Naive B cell (primary cell): Measurements from ENCODE around the gene TMEM243. TPM values are rescaled to one million over a fixed set of nuclear protein-coding genes. Genes with fewer than 3 reads are reported as not detected.
A peak's percentile ranks its signal among the peaks of the same experiment; 100 is the strongest.

ENCODE experiments used
- ATAC-seq, 2 donors: fragments of 150-1000 bp; cut with Tn5 transposase; 2 replicates each; pipeline ENCODE4 v1.10.0; 2021; ENCODE audit warnings: low read depth in 2 of 2, mild to moderate bottlenecking in 2 of 2, moderate library complexity in 2 of 2
- DNase-seq: peaks from one replicate; pipeline ENCODE4 v3.0.0; 2022
- H3K27ac Mint-ChIP-seq, 6 donors: one replicate each; pipeline ENCODE4 v1.8.0; 2020 to 2022; ENCODE audit warnings: mild to moderate bottlenecking in 6 of 6, mixed read lengths in 6 of 6, moderate library complexity in 5 of 6, inconsistent platforms in 2 of 6
- H3K27me3 Mint-ChIP-seq, 3 donors: one replicate each; pipeline ENCODE4 v1.8.0; 2021 to 2022; ENCODE audit warnings: mixed read lengths in 3 of 3, mild to moderate bottlenecking in 1 of 3
- H3K36me3 Mint-ChIP-seq, 2 donors: one replicate each; pipeline ENCODE4 v1.8.0; 2020 to 2022; ENCODE audit warnings: mixed read lengths in 2 of 2, inconsistent platforms in 1 of 2, mild to moderate bottlenecking in 1 of 2
- H3K4me1 Mint-ChIP-seq, 3 donors: one replicate each; pipeline ENCODE4 v1.8.0; 2020 to 2022; ENCODE audit warnings: mixed read lengths in 3 of 3, inconsistent platforms in 1 of 3, mild to moderate bottlenecking in 1 of 3, moderate library complexity in 1 of 3
- H3K4me3 Mint-ChIP-seq, 8 donors: one replicate each; pipeline ENCODE4 v1.8.0; 2020 to 2022; ENCODE audit warnings: mild to moderate bottlenecking in 8 of 8, mixed read lengths in 8 of 8, moderate library complexity in 8 of 8, inconsistent platforms in 2 of 8
- H3K9me3 Mint-ChIP-seq, 7 donors: one replicate each; pipeline ENCODE4 v1.8.0; 2020 to 2022; ENCODE audit warnings: mixed read lengths in 7 of 7, mild to moderate bottlenecking in 5 of 7, inconsistent platforms in 2 of 7, moderate library complexity in 1 of 7
- polyA plus RNA-seq, 6 donors: library from polyadenylated mRNA; unstranded; fragments of 300-500 nt; fragmentation: Illumina TruSeq; gene quantifications; one replicate each; pipeline ENCODE4 v1.2.3, GENCODE V29; 2021; ENCODE audit warnings: low read depth in 6 of 6

TMEM243 gene
- polyA plus RNA-seq, 6 donors from 2014 or later: 135 to 209 (median 173) TPM

- ATAC-seq (no peak), DNase-seq (no peak)
- H3K9me3 Mint-ChIP-seq: no peaks in the 10 kb centered on the region
- peak overlapping the region; percentile 92 to 98 (median 97) for H3K4me3 Mint-ChIP-seq
- H3K27ac Mint-ChIP-seq: peak overlapping the region; percentile 99 to 100 (median 99)
- no peaks in the 10 kb centered on the region for H3K36me3 Mint-ChIP-seq
- no peaks in the 10 kb centered on the region for H3K27me3 Mint-ChIP-seq
- peaks cover 23 to 33% (median 25%) of the 10 kb centered on the region in 3 donors for H3K4me1 Mint-ChIP-seq
Observed at GRCh38 chr7:87151002-87151728, 68.4 kb downstream of the TMEM243 start.

GRCh38 chr7:87148332-87148955 lies 71.1 kb downstream of the TMEM243 start:
- peaks cover 22 to 30% (median 24%) of the 10 kb centered on the region in 3 donors for H3K4me1 Mint-ChIP-seq
- ATAC-seq (no peak), DNase-seq (no peak)
- H3K27ac Mint-ChIP-seq: no peak overlapping the region
- no peaks in the 10 kb centered on the region for H3K9me3 Mint-ChIP-seq
- H3K36me3 Mint-ChIP-seq: no peaks in the 10 kb centered on the region
- no peak overlapping the region for H3K4me3 Mint-ChIP-seq
- H3K27me3 Mint-ChIP-seq: no peaks in the 10 kb centered on the region

GRCh38 chr7:87147500-87147899 lies 72.0 kb downstream of the TMEM243 start:
- no peaks in the 10 kb centered on the region for H3K36me3 Mint-ChIP-seq
- H3K4me3 Mint-ChIP-seq: no peak overlapping the region
- no peak overlapping the region for H3K27ac Mint-ChIP-seq
- no peaks in the 10 kb centered on the region for H3K27me3 Mint-ChIP-seq
- H3K9me3 Mint-ChIP-seq: no peaks in the 10 kb centered on the region
- no peak for DNase-seq
- no peak for ATAC-seq
- H3K4me1 Mint-ChIP-seq: peaks cover 15 to 23% (median 20%) of the 10 kb centered on the region in 3 donors

- no peaks in the 10 kb centered on the region for H3K36me3 Mint-ChIP-seq
- H3K9me3 Mint-ChIP-seq: no peaks in the 10 kb centered on the region
- ATAC-seq (no peak), DNase-seq (no peak)
- H3K4me3 Mint-ChIP-seq: no peak overlapping the region
- no peak overlapping the region for H3K27ac Mint-ChIP-seq
- H3K27me3 Mint-ChIP-seq: no peaks in the 10 kb centered on the region
- H3K4me1 Mint-ChIP-seq: peaks cover 15 to 21% (median 18%) of the 10 kb centered on the region in 3 donors
Observed at GRCh38 chr7:87146740-87147386, 72.7 kb downstream of the TMEM243 start.

Other genes starting within 250 kb of the TMEM243 start
- gene ELAPOR2, start 160.1 kb downstream of the TMEM243 start, polyA plus RNA-seq: 1 to 10 TPM in 5 of 6 donors, not detected in 1; 1.6 to 7.6 (median 5.8) TPM
- 10 to 100 TPM; 25.3 to 76.6 (median 45.2) TPM for gene DMTF1, start 67.3 kb downstream of the TMEM243 start, polyA plus RNA-seq
- gene CROT, start 125.9 kb upstream of the TMEM243 start, polyA plus RNA-seq: 1 to 10 TPM; 1.0 to 4.4 (median 2.7) TPM